Tibial nerve (tissue), 4 donors: ENCODE results near the gene ENDOV. TPM values are rescaled to one million over a fixed set of nuclear protein-coding genes. Genes with fewer than 3 reads are reported as not detected.

Experiments used
- DNase-seq, 2 donors: peaks; one replicate each; pipeline ENCODE4 v3.0.0-alpha.2; 2019; ENCODE audit warnings: low spot score in 2 of 2
- H3K27ac ChIP-seq, 4 donors: fragments of 200-600 bp; sonication (generic) in 3 of 4; one replicate each; pipeline ENCODE4 v1.5.1; 2017 to 2019; ENCODE audit warnings: mild to moderate bottlenecking in 1 of 4
- H3K27me3 ChIP-seq, 2 donors: fragments of 200-600 bp; sonication (generic) in 1 of 2; one replicate each; pipeline versions ENCODE4 v1.5.1 to v1.6.0; 2017 to 2019
- H3K36me3 ChIP-seq, 3 donors: fragments of 200-600 bp; sonication (generic); one replicate each; pipeline ENCODE4 v1.5.1; 2018 to 2019
- H3K4me1 ChIP-seq, 4 donors: fragments of 200-600 bp; sonication (generic) in 3 of 4; one replicate each; pipeline ENCODE4 v1.5.1; 2017 to 2019
- H3K4me3 ChIP-seq, 4 donors: fragments of 200-600 bp; sonication (generic) in 3 of 4; one replicate each; pipeline ENCODE4 v1.5.1; 2017 to 2019; ENCODE audit warnings: mild to moderate bottlenecking in 1 of 4, moderate library complexity in 1 of 4
- H3K9me3 ChIP-seq, 4 donors: fragments of 200-600 bp; sonication (generic) in 3 of 4; one replicate each; pipeline ENCODE4 v1.5.1; 2017 to 2019
- CTCF ChIP-seq, 5 experiments: fragments of 200-600 bp in 3 of 5; fragments of 450-650 bp in 2 of 5; sonication (generic) in 3 of 5; IDR thresholded peaks; one replicate each; pipeline ENCODE4 v1.5.1; 2016 to 2019; ENCODE audit warnings: antibody characterized with exemption in 5 of 5, mild to moderate bottlenecking in 3 of 5, moderate library complexity in 2 of 5
- EP300 ChIP-seq, 2 donors: sonication (generic); formaldehyde crosslinking; IDR thresholded peaks; one replicate each; pipeline ENCODE4 v1.6.1; 2017; ENCODE audit warnings: antibody characterized with exemption in 2 of 2, mild to moderate bottlenecking in 1 of 2
- POLR2A ChIP-seq, 2 donors: fragments of 450-650 bp; IDR thresholded peaks; one replicate each; pipeline ENCODE4 v1.6.1; 2017; ENCODE audit warnings: antibody characterized with exemption in 2 of 2, mild to moderate bottlenecking in 2 of 2, moderate library complexity in 2 of 2
- WGBS, 2 donors: methylation state at CpG; one replicate each; pipeline ENCODE4 v1.1.5; 2018; 5-methylcytosine and 5-hydroxymethylcytosine counted together
- total RNA-seq, 4 donors: library from RNA; depleted of rRNA; stranded (reverse); fragments of >200 nt; gene quantifications; one replicate each; pipeline ENCODE4 v1.1.0, GENCODE V29; 2016

ENDOV gene
- total RNA-seq, 4 donors from 2014 or later, result 9.8 to 30.3 (median 16.6) TPM

GRCh38 chr17:80439499-80439898 is 24.5 kb downstream of the ENDOV start:
- Histone ChIP-seq H3K27me3 (no peaks in the 10 kb centered on the region), H3K4me1 (peaks cover 0 to 9% (median 0%) of the 10 kb centered on the region in 4 donors), H3K27ac (no peak overlapping the region), H3K36me3 (peaks cover 0 to 32% (median 0%) of the 10 kb centered on the region in 3 donors), H3K4me3 (no peak overlapping the region), H3K9me3 (no peaks in the 10 kb centered on the region)
- 69 to 77% methylated on average over 9 of the region's 9 CpGs for WGBS, 2 donors
- TF ChIP-seq POLR2A (IDR thresholded peaks at IDR 0.05) (no peak), CTCF (IDR thresholded peaks at IDR 0.05) (no peak), EP300 (IDR thresholded peaks at IDR 0.05) (no peak)
- DNase-seq, result no peak

- H3K36me3 ChIP-seq, result peaks cover 0 to 32% (median 0%) of the 10 kb centered on the region in 3 donors
- no peaks in the 10 kb centered on the region for H3K27me3 ChIP-seq
- H3K9me3 ChIP-seq, result no peaks in the 10 kb centered on the region
- H3K27ac ChIP-seq, result no peak overlapping the region
- no peak overlapping the region for H3K4me3 ChIP-seq
- TF ChIP-seq EP300 (IDR thresholded peaks at IDR 0.05) (no peak), CTCF (IDR thresholded peaks at IDR 0.05) (no peak)
- H3K4me1 ChIP-seq, result peaks cover 0 to 9% (median 0%) of the 10 kb centered on the region in 4 donors
- WGBS, 2 donors, result 21 to 33% methylated on average over 14 of the region's 14 CpGs
- no peak for DNase-seq
Observed at GRCh38 chr17:80441133-80441578, 26.2 kb downstream of the ENDOV start.

GRCh38 chr17:80441598-80442322 is 26.8 kb downstream of the ENDOV start:
- Histone ChIP-seq H3K36me3 (peaks cover 0 to 31% (median 0%) of the 10 kb centered on the region in 3 donors), H3K4me3 (no peak overlapping the region), H3K9me3 (no peaks in the 10 kb centered on the region), H3K4me1 (peaks cover 0 to 9% (median 0%) of the 10 kb centered on the region in 4 donors), H3K27ac (no peak overlapping the region), H3K27me3 (no peaks in the 10 kb centered on the region)
- no peak for TF ChIP-seq EP300 (IDR thresholded peaks at IDR 0.05)
- TF ChIP-seq POLR2A (IDR thresholded peaks at IDR 0.05), result no peak
- TF ChIP-seq CTCF (IDR thresholded peaks at IDR 0.05), result no peak
- WGBS, 2 donors, result 89 to 90% methylated on average over 13 to 14 of the region's 14 CpGs
- DNase-seq, result no peak

- Histone ChIP-seq H3K27me3 (no peaks in the 10 kb centered on the region), H3K27ac (no peak overlapping the region), H3K9me3 (no peaks in the 10 kb centered on the region), H3K4me1 (peaks cover 0 to 9% (median 0%) of the 10 kb centered on the region in 4 donors), H3K36me3 (peaks cover 0 to 26% (median 0%) of the 10 kb centered on the region in 3 donors), H3K4me3 (no peak overlapping the region)
- no peak for DNase-seq
- TF ChIP-seq EP300 (IDR thresholded peaks at IDR 0.05) (no peak), POLR2A (IDR thresholded peaks at IDR 0.05) (no peak), CTCF (IDR thresholded peaks at IDR 0.05) (no peak)
- 80 to 83% methylated on average over 12 of the region's 12 CpGs for WGBS, 2 donors
Observed at GRCh38 chr17:80442323-80442659, 27.3 kb downstream of the ENDOV start.

- 93% methylated on average over 3 to 4 of the region's 4 CpGs for WGBS, 2 donors
- no peak overlapping the region for H3K27ac ChIP-seq
- H3K27me3 ChIP-seq, result no peaks in the 10 kb centered on the region
- no peak for TF ChIP-seq EP300 (IDR thresholded peaks at IDR 0.05)
- TF ChIP-seq CTCF (IDR thresholded peaks at IDR 0.05), result no peak
- TF ChIP-seq POLR2A (IDR thresholded peaks at IDR 0.05), result no peak
- no peak for DNase-seq
- no peaks in the 10 kb centered on the region for H3K9me3 ChIP-seq
- no peak overlapping the region for H3K4me3 ChIP-seq
- H3K36me3 ChIP-seq, result peaks cover 0 to 21% (median 0%) of the 10 kb centered on the region in 3 donors
- H3K4me1 ChIP-seq, result peaks cover 0 to 9% (median 0%) of the 10 kb centered on the region in 4 donors
Observed at GRCh38 chr17:80442764-80443163, 27.8 kb downstream of the ENDOV start.
